ENCODE results near the gene TTLL7. TPM values are rescaled to one million over a fixed set of nuclear protein-coding genes. Genes with fewer than 3 reads are reported as not detected.

Gene TTLL7
- total RNA-seq, 2 donors from 2014 or later = 2.5 to 21.3 TPM

- peaks cover 2 to 6% of the 10 kb centered on the region in 2 donors for H3K27me3 Mint-ChIP-seq
- ATAC-seq = no peak
- H3K4me1 Mint-ChIP-seq (ENCODE audit: low read depth in 2 of 2) = no peaks in the 10 kb centered on the region
- DNase-seq (ENCODE audit: low spot score) = no peak
- peaks cover 10% of the 10 kb centered on the region for H3K36me3 Mint-ChIP-seq
- no peak overlapping the region for H3K4me3 Mint-ChIP-seq
- no peaks in the 10 kb centered on the region for H3K9me3 Mint-ChIP-seq
- no peak overlapping the region for H3K27ac Mint-ChIP-seq
Measured at GRCh38 chr1:83942914-83943313, 56.0 kb downstream of the TTLL7 start.

GRCh38 chr1:83934550-83934949, 64.4 kb downstream of the TTLL7 start:
- Mint-ChIP-seq H3K36me3 (no peaks in the 10 kb centered on the region), H3K4me1 (ENCODE audit: low read depth in 2 of 2) (no peaks in the 10 kb centered on the region), H3K4me3 (no peak overlapping the region), H3K27ac (no peak overlapping the region), H3K27me3 (peaks cover 4 to 7% of the 10 kb centered on the region in 2 donors), H3K9me3 (no peaks in the 10 kb centered on the region)
- ATAC-seq (no peak), DNase-seq (ENCODE audit: low spot score) (no peak)

GRCh38 chr1:83932693-83933092, 66.2 kb downstream of the TTLL7 start:
- DNase-seq (ENCODE audit: low spot score) (no peak), ATAC-seq (no peak)
- Mint-ChIP-seq H3K4me1 (ENCODE audit: low read depth in 2 of 2) (no peaks in the 10 kb centered on the region), H3K4me3 (no peak overlapping the region), H3K27ac (no peak overlapping the region), H3K36me3 (no peaks in the 10 kb centered on the region), H3K27me3 (peaks cover 4 to 7% of the 10 kb centered on the region in 2 donors), H3K9me3 (no peaks in the 10 kb centered on the region)

- Mint-ChIP-seq H3K27ac (no peak overlapping the region), H3K4me3 (no peak overlapping the region), H3K4me1 (ENCODE audit: low read depth in 2 of 2) (no peaks in the 10 kb centered on the region), H3K9me3 (no peaks in the 10 kb centered on the region), H3K27me3 (peaks cover 5 to 7% of the 10 kb centered on the region in 2 donors), H3K36me3 (no peaks in the 10 kb centered on the region)
- DNase-seq (ENCODE audit: low spot score) (no peak), ATAC-seq (no peak)
Measured at GRCh38 chr1:83932281-83932680, 66.7 kb downstream of the TTLL7 start.

GRCh38 chr1:83931658-83932253, 67.2 kb downstream of the TTLL7 start:
- H3K27ac Mint-ChIP-seq = no peak overlapping the region
- no peak for DNase-seq (ENCODE audit: low spot score)

GRCh38 chr1:83929184-83929583, 69.7 kb downstream of the TTLL7 start:
- Mint-ChIP-seq H3K36me3 (no peaks in the 10 kb centered on the region), H3K27me3 (peaks cover 12 to 13% of the 10 kb centered on the region in 2 donors), H3K4me3 (no peak overlapping the region), H3K9me3 (no peaks in the 10 kb centered on the region), H3K4me1 (ENCODE audit: low read depth in 2 of 2) (no peaks in the 10 kb centered on the region), H3K27ac (no peak overlapping the region)
- DNase-seq (ENCODE audit: low spot score) (no peak), ATAC-seq (no peak)

More at GRCh38 chr1:83931658-83932253, 67.2 kb downstream of the TTLL7 start:
- Mint-ChIP-seq H3K4me1 (ENCODE audit: low read depth in 2 of 2) (no peaks in the 10 kb centered on the region), H3K9me3 (no peaks in the 10 kb centered on the region), H3K4me3 (no peak overlapping the region), H3K27me3 (peaks cover 7 to 9% of the 10 kb centered on the region in 2 donors), H3K36me3 (no peaks in the 10 kb centered on the region)
- ATAC-seq = no peak

- Mint-ChIP-seq H3K36me3 (no peaks in the 10 kb centered on the region), H3K4me3 (no peak overlapping the region), H3K9me3 (no peaks in the 10 kb centered on the region), H3K27ac (no peak overlapping the region), H3K4me1 (ENCODE audit: low read depth in 2 of 2) (no peaks in the 10 kb centered on the region), H3K27me3 (peaks cover 14% of the 10 kb centered on the region in 2 donors)
- ATAC-seq = no peak
- no peak for DNase-seq (ENCODE audit: low spot score)
Measured at GRCh38 chr1:83928396-83928795, 70.5 kb downstream of the TTLL7 start.

- Mint-ChIP-seq H3K9me3 (no peaks in the 10 kb centered on the region), H3K27ac (no peak overlapping the region), H3K27me3 (peaks cover 14% of the 10 kb centered on the region in 2 donors), H3K4me1 (ENCODE audit: low read depth in 2 of 2) (no peaks in the 10 kb centered on the region), H3K36me3 (no peaks in the 10 kb centered on the region), H3K4me3 (no peak overlapping the region)
- DNase-seq (ENCODE audit: low spot score) (no peak), ATAC-seq (no peak)
Measured at GRCh38 chr1:83927701-83928100, 71.2 kb downstream of the TTLL7 start.

- DNase-seq (ENCODE audit: low spot score) = no peak
- ATAC-seq = no peak
- Mint-ChIP-seq H3K36me3 (no peaks in the 10 kb centered on the region), H3K27me3 (peaks cover 14% of the 10 kb centered on the region in 2 donors), H3K4me3 (no peak overlapping the region), H3K9me3 (no peaks in the 10 kb centered on the region), H3K27ac (no peak overlapping the region), H3K4me1 (ENCODE audit: low read depth in 2 of 2) (no peaks in the 10 kb centered on the region)
Measured at GRCh38 chr1:83927061-83927460, 71.9 kb downstream of the TTLL7 start.

GRCh38 chr1:83923553-83923952, 75.4 kb downstream of the TTLL7 start:
- Mint-ChIP-seq H3K27me3 (peaks cover 8 to 14% of the 10 kb centered on the region in 2 donors), H3K9me3 (no peaks in the 10 kb centered on the region), H3K27ac (no peak overlapping the region), H3K4me1 (ENCODE audit: low read depth in 2 of 2) (no peaks in the 10 kb centered on the region), H3K4me3 (no peak overlapping the region), H3K36me3 (no peaks in the 10 kb centered on the region)
- no peak for ATAC-seq
- no peak for DNase-seq (ENCODE audit: low spot score)

GRCh38 chr1:83922431-83922830, 76.5 kb downstream of the TTLL7 start:
- Mint-ChIP-seq H3K4me1 (ENCODE audit: low read depth in 2 of 2) (no peaks in the 10 kb centered on the region), H3K9me3 (no peaks in the 10 kb centered on the region), H3K36me3 (no peaks in the 10 kb centered on the region), H3K27ac (no peak overlapping the region), H3K4me3 (no peak overlapping the region), H3K27me3 (peaks cover 8 to 14% of the 10 kb centered on the region in 2 donors)
- ATAC-seq (no peak), DNase-seq (ENCODE audit: low spot score) (no peak)

GRCh38 chr1:83920320-83920719, 78.6 kb downstream of the TTLL7 start:
- Mint-ChIP-seq H3K9me3 (no peaks in the 10 kb centered on the region), H3K4me1 (ENCODE audit: low read depth in 2 of 2) (no peaks in the 10 kb centered on the region), H3K36me3 (no peaks in the 10 kb centered on the region), H3K27me3 (peaks cover 7 to 8% of the 10 kb centered on the region in 2 donors), H3K4me3 (no peak overlapping the region), H3K27ac (no peak overlapping the region)
- no peak for ATAC-seq
- DNase-seq (ENCODE audit: low spot score) = no peak

GRCh38 chr1:83919872-83920271, 79.1 kb downstream of the TTLL7 start:
- H3K9me3 Mint-ChIP-seq = no peaks in the 10 kb centered on the region
- no peak overlapping the region for H3K27ac Mint-ChIP-seq
- peaks cover 3% of the 10 kb centered on the region for H3K36me3 Mint-ChIP-seq
- H3K27me3 Mint-ChIP-seq = peaks cover 7 to 10% of the 10 kb centered on the region in 2 donors
- H3K4me3 Mint-ChIP-seq = no peak overlapping the region
- no peak for DNase-seq (ENCODE audit: low spot score)
- H3K4me1 Mint-ChIP-seq (ENCODE audit: low read depth in 2 of 2) = no peaks in the 10 kb centered on the region
- ATAC-seq = no peak

GRCh38 chr1:83918688-83919285, 80.1 kb downstream of the TTLL7 start:
- peaks cover 4% of the 10 kb centered on the region for H3K36me3 Mint-ChIP-seq
- H3K4me3 Mint-ChIP-seq = no peak overlapping the region
- H3K27me3 Mint-ChIP-seq = peaks cover 12 to 13% of the 10 kb centered on the region in 2 donors
- ATAC-seq (no peak), DNase-seq (ENCODE audit: low spot score) (no peak)
- H3K27ac Mint-ChIP-seq = no peak overlapping the region
- H3K4me1 Mint-ChIP-seq (ENCODE audit: low read depth in 2 of 2) = no peaks in the 10 kb centered on the region
- no peaks in the 10 kb centered on the region for H3K9me3 Mint-ChIP-seq

GRCh38 chr1:83917959-83918358, 81.0 kb downstream of the TTLL7 start:
- DNase-seq (ENCODE audit: low spot score) = no peak

More at GRCh38 chr1:83917959-83918358, 81.0 kb downstream of the TTLL7 start:
- Mint-ChIP-seq H3K9me3 (no peaks in the 10 kb centered on the region), H3K27ac (no peak overlapping the region), H3K4me3 (no peak overlapping the region), H3K36me3 (peaks cover 4% of the 10 kb centered on the region), H3K4me1 (ENCODE audit: low read depth in 2 of 2) (no peaks in the 10 kb centered on the region), H3K27me3 (peaks cover 13 to 14% of the 10 kb centered on the region in 2 donors)
- ATAC-seq = no peak
